ENCODE data around the gene ARMC12.
A peak's percentile ranks its signal among the peaks of the same experiment; 100 is the strongest.

DNA sequence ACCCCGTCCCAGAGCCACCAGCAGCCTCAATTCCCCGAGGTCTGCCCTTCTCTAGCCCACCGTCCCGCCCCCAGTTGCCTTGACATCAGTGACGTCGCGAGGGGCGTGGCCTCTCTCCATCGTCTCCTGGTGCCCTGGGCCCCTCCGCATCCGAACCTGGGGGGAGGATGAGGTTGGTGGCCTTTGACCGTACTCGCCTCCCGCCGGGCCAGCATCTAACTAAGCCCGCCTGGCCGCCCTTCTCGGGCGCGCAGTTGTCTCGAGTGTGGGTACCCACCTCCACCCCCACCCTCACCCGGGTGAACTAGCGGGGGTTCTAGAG, 5.5 kb upstream of the ARMC12 start:
- TF ChIP-seq POLR2A (IDR thresholded peaks at IDR 0.05; ENCODE audit: low read depth, low read length) (peak; percentile 70; the same call in 1 of the 2 replicates), POLR2AphosphoS5 (IDR thresholded peaks at IDR 0.05; ENCODE audit: low read depth, low read length) (no peak)

Data from GM12892 (cell line).